ENCODE data around the gene ADGRB3. TPM values are rescaled to one million over a fixed set of nuclear protein-coding genes. Genes with fewer than 3 reads are reported as not detected.

ADGRB3 gene
- total and polyA plus RNA-seq, 2 donors (not counting 1 experiment from before 2014, with no cell fraction given): not detected

DNA sequence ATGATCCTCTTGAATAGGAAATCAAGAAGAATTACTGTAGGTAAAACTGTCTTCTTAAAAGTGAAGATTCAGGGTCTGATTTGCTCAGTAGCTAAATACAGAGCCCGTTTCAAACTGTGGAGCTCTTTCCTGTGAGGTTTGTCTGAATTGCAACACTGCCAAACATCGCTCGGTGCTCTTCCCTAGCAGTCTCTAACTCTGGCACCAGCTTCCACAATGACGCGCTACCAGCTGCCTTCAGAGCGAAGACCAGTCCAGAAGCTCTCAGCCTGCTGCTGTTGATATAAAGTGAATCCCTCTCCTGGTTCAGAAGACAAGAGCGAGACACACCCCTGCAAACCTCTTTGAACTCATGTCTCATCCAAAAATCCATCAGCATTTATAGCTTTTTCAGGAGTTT, 714.7 kb downstream of the ADGRB3 start:
- H3K27me3 Mint-ChIP-seq: no peaks in the 10 kb centered on the region
- TF ChIP-seq EZH2 (IDR thresholded peaks at IDR 0.05; ENCODE audit: borderline replicate concordance, insufficient read depth, low read depth, low read length, poor library complexity, severe bottlenecking): no peak
- TF ChIP-seq, protein P1, sequence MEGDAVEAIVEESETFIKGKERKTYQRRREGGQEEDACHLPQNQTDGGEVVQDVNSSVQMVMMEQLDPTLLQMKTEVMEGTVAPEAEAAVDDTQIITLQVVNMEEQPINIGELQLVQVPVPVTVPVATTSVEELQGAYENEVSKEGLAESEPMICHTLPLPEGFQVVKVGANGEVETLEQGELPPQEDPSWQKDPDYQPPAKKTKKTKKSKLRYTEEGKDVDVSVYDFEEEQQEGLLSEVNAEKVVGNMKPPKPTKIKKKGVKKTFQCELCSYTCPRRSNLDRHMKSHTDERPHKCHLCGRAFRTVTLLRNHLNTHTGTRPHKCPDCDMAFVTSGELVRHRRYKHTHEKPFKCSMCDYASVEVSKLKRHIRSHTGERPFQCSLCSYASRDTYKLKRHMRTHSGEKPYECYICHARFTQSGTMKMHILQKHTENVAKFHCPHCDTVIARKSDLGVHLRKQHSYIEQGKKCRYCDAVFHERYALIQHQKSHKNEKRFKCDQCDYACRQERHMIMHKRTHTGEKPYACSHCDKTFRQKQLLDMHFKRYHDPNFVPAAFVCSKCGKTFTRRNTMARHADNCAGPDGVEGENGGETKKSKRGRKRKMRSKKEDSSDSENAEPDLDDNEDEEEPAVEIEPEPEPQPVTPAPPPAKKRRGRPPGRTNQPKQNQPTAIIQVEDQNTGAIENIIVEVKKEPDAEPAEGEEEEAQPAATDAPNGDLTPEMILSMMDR (IDR thresholded peaks at IDR 0.05): no peak
- Histone ChIP-seq H3K9me3 (ENCODE audit: control extremely low read depth in 1 of 3, control insufficient read depth in 2 of 3, insufficient read depth in 1 of 3, low read length in 2 of 3) (no peaks in the 10 kb centered on the region), H3K27me3 (replicated peaks in 1 of 4; ENCODE audit: control extremely low read depth in 1 of 4, control insufficient read depth in 3 of 4, insufficient read depth in 4 of 4, low read length in 3 of 4) (no peaks in the 10 kb centered on the region), H3K27ac (ENCODE audit: low read length in 2 of 2) (no peak overlapping the region), H3K9ac (ENCODE audit: low read length) (no peak overlapping the region), H3K4me3 (ENCODE audit: control extremely low read depth in 1 of 5, extremely low read depth in 1 of 5, insufficient read depth in 1 of 5, low read depth in 2 of 5, low read length in 4 of 5) (no peak overlapping the region), H3K79me2 (ENCODE audit: control insufficient read depth, insufficient read depth, low read length) (no peaks in the 10 kb centered on the region), H4K20me1 (ENCODE audit: control insufficient read depth, insufficient read depth, low read length, poor library complexity, severe bottlenecking) (no peaks in the 10 kb centered on the region), H2AFZ (ENCODE audit: insufficient read depth, low read depth, low read length, poor library complexity, severe bottlenecking) (no peak overlapping the region), H3K4me2 (replicated peaks; ENCODE audit: low read depth, low read length, poor library complexity, severe bottlenecking) (no peak overlapping the region), H3K4me1 (ENCODE audit: control insufficient read depth in 2 of 2, insufficient read depth in 2 of 2, low read length in 2 of 2) (no peaks in the 10 kb centered on the region), H3K36me3 (replicated peaks in 1 of 2; ENCODE audit: control extremely low read depth in 1 of 2, control insufficient read depth in 1 of 2, extremely low read depth in 1 of 2, insufficient read depth in 2 of 2, low read length in 1 of 2) (no peaks in the 10 kb centered on the region)
- H3K27ac Mint-ChIP-seq: no peak overlapping the region
- ATAC-seq (ENCODE audit: low read depth) (no peak), DNase-seq (no peak)
- intact Hi-C loops (cut with micrococcal nuclease): no loop called here
- H3K4me3 Mint-ChIP-seq: no peak overlapping the region
- peaks cover 4% of the 10 kb centered on the region for H3K9me3 Mint-ChIP-seq (ENCODE audit: insufficient read depth)
- ChIA-PET POLR2A (no interaction called here), CTCF (no interaction called here)
- 86% methylated on average over 6 of the region's 7 CpGs for WGBS (ENCODE audit: insufficient coverage)
- H3K4me1 Mint-ChIP-seq: no peaks in the 10 kb centered on the region

- Mint-ChIP-seq H3K4me1 (no peaks in the 10 kb centered on the region), H3K9me3 (ENCODE audit: insufficient read depth) (no peaks in the 10 kb centered on the region), H3K27me3 (no peaks in the 10 kb centered on the region), H3K27ac (no peak overlapping the region), H3K4me3 (no peak overlapping the region)
- ATAC-seq (ENCODE audit: low read depth) (no peak), DNase-seq (no peak)
- ChIA-PET POLR2A (no interaction called here), CTCF (no interaction called here)
- Histone ChIP-seq H3K36me3 (replicated peaks in 1 of 2; ENCODE audit: control extremely low read depth in 1 of 2, control insufficient read depth in 1 of 2, extremely low read depth in 1 of 2, insufficient read depth in 2 of 2, low read length in 1 of 2) (no peaks in the 10 kb centered on the region), H3K9ac (ENCODE audit: low read length) (no peak overlapping the region), H3K4me2 (replicated peaks; ENCODE audit: low read depth, low read length, poor library complexity, severe bottlenecking) (no peak overlapping the region), H3K4me3 (ENCODE audit: control extremely low read depth in 1 of 5, extremely low read depth in 1 of 5, insufficient read depth in 1 of 5, low read depth in 2 of 5, low read length in 4 of 5) (no peak overlapping the region), H3K4me1 (ENCODE audit: control insufficient read depth in 2 of 2, insufficient read depth in 2 of 2, low read length in 2 of 2) (no peaks in the 10 kb centered on the region), H3K27me3 (replicated peaks in 1 of 4; ENCODE audit: control extremely low read depth in 1 of 4, control insufficient read depth in 3 of 4, insufficient read depth in 4 of 4, low read length in 3 of 4) (no peaks in the 10 kb centered on the region), H3K27ac (ENCODE audit: low read length in 2 of 2) (no peak overlapping the region), H3K79me2 (ENCODE audit: control insufficient read depth, insufficient read depth, low read length) (no peaks in the 10 kb centered on the region), H2AFZ (ENCODE audit: insufficient read depth, low read depth, low read length, poor library complexity, severe bottlenecking) (no peak overlapping the region), H4K20me1 (ENCODE audit: control insufficient read depth, insufficient read depth, low read length, poor library complexity, severe bottlenecking) (no peaks in the 10 kb centered on the region), H3K9me3 (ENCODE audit: control extremely low read depth in 1 of 3, control insufficient read depth in 2 of 3, insufficient read depth in 1 of 3, low read length in 2 of 3) (no peaks in the 10 kb centered on the region)
- intact Hi-C loops (cut with micrococcal nuclease): no loop called here
- no CpG with 5 or more reads among the region's 3 CpGs for WGBS (ENCODE audit: insufficient coverage)
- no peak for TF ChIP-seq EZH2 (IDR thresholded peaks at IDR 0.05; ENCODE audit: borderline replicate concordance, insufficient read depth, low read depth, low read length, poor library complexity, severe bottlenecking)
- TF ChIP-seq, protein P1 (IDR thresholded peaks at IDR 0.05): no peak
Observed at GRCh38 chr6:69362209-69362608, 727.1 kb downstream of the ADGRB3 start.
